ENCODE data around the gene AGO1. TPM values are rescaled to one million over a fixed set of nuclear protein-coding genes. Genes with fewer than 3 reads are reported as not detected.

Gene AGO1
- total RNA-seq, 1 donor from 2014 or later = 21.9 TPM

- no peak for DNase-seq (ENCODE audit: low read depth)
- Histone ChIP-seq H3K27me3 (ENCODE audit: control insufficient read depth, insufficient read depth, low read length) (no peaks in the 10 kb centered on the region), H3K36me3 (ENCODE audit: control insufficient read depth, insufficient read depth, low read length) (no peaks in the 10 kb centered on the region), H3K4me3 (ENCODE audit: low read depth, low read length) (no peak overlapping the region)
- TF ChIP-seq CTCF (IDR thresholded peaks at IDR 0.05; ENCODE audit: insufficient read depth, low read length, poor library complexity, severe bottlenecking) = no peak
These were observed 44.2 kb upstream of the AGO1 start for GRCh38 chr1:35838693-35839245.

- Histone ChIP-seq H3K4me3 (ENCODE audit: low read depth, low read length) (no peak overlapping the region), H3K36me3 (ENCODE audit: control insufficient read depth, insufficient read depth, low read length) (no peaks in the 10 kb centered on the region), H3K27me3 (ENCODE audit: control insufficient read depth, insufficient read depth, low read length) (no peaks in the 10 kb centered on the region)
- DNase-seq (ENCODE audit: low read depth) = no peak
- no peak for TF ChIP-seq CTCF (IDR thresholded peaks at IDR 0.05; ENCODE audit: insufficient read depth, low read length, poor library complexity, severe bottlenecking)
These were observed 38.2 kb upstream of the AGO1 start for GRCh38 chr1:35844826-35845225.

- Histone ChIP-seq H3K4me3 (ENCODE audit: low read depth, low read length) (no peak overlapping the region), H3K27me3 (ENCODE audit: control insufficient read depth, insufficient read depth, low read length) (no peaks in the 10 kb centered on the region), H3K36me3 (ENCODE audit: control insufficient read depth, insufficient read depth, low read length) (peaks cover 1% of the 10 kb centered on the region)
- no peak for TF ChIP-seq CTCF (IDR thresholded peaks at IDR 0.05; ENCODE audit: insufficient read depth, low read length, poor library complexity, severe bottlenecking)
- DNase-seq (ENCODE audit: low read depth) = no peak
These were observed 37.2 kb upstream of the AGO1 start for GRCh38 chr1:35845766-35846165.

GRCh38 chr1:35847935-35848565 is 35.0 kb upstream of the AGO1 start:
- no peaks in the 10 kb centered on the region for H3K27me3 ChIP-seq (ENCODE audit: control insufficient read depth, insufficient read depth, low read length)
- H3K36me3 ChIP-seq (ENCODE audit: control insufficient read depth, insufficient read depth, low read length) = peaks cover 1% of the 10 kb centered on the region
- no peak for DNase-seq (ENCODE audit: low read depth)
- no peak for TF ChIP-seq CTCF (IDR thresholded peaks at IDR 0.05; ENCODE audit: insufficient read depth, low read length, poor library complexity, severe bottlenecking)
- no peak overlapping the region for H3K4me3 ChIP-seq (ENCODE audit: low read depth, low read length)

GRCh38 chr1:35850051-35850450 is 33.0 kb upstream of the AGO1 start:
- Histone ChIP-seq H3K36me3 (ENCODE audit: control insufficient read depth, insufficient read depth, low read length) (peaks cover 1% of the 10 kb centered on the region), H3K4me3 (ENCODE audit: low read depth, low read length) (no peak overlapping the region), H3K27me3 (ENCODE audit: control insufficient read depth, insufficient read depth, low read length) (no peaks in the 10 kb centered on the region)
- DNase-seq (ENCODE audit: low read depth) = no peak
- TF ChIP-seq CTCF (IDR thresholded peaks at IDR 0.05; ENCODE audit: insufficient read depth, low read length, poor library complexity, severe bottlenecking) = no peak

GRCh38 chr1:35850716-35851115 is 32.3 kb upstream of the AGO1 start:
- no peak overlapping the region for H3K4me3 ChIP-seq (ENCODE audit: low read depth, low read length)
- H3K36me3 ChIP-seq (ENCODE audit: control insufficient read depth, insufficient read depth, low read length) = peaks cover 1% of the 10 kb centered on the region
- TF ChIP-seq CTCF (IDR thresholded peaks at IDR 0.05; ENCODE audit: insufficient read depth, low read length, poor library complexity, severe bottlenecking) = no peak
- no peaks in the 10 kb centered on the region for H3K27me3 ChIP-seq (ENCODE audit: control insufficient read depth, insufficient read depth, low read length)
- DNase-seq (ENCODE audit: low read depth) = no peak

All from kidney epithelial cell (primary cell).